Measurements from ENCODE around the gene ARHGEF18. TPM values are rescaled to one million over a fixed set of nuclear protein-coding genes. Genes with fewer than 3 reads are reported as not detected.
"Not testable (repeated sequence)": the region's sequence is repeated elsewhere in the genome, so short reads cannot be mapped to it uniquely, and the experiment has no call there.

Gene ARHGEF18
- polyA plus RNA-seq, 1 experiment, result 12.7 TPM

GRCh38 chr19:7337380-7338194 is 11.2 kb upstream of the ARHGEF18 start:
- CTCF ChIA-PET, result interaction anchor here (0.6 to 5.2 kb wide), 6 partner anchors 174 to 238 kb away, joined by 3 to 83 read pairs (median 6); no protein-coding TSS in a partner anchor
- POLR2A ChIA-PET, result no interaction called here
- TF ChIP-seq CTCF (IDR thresholded peaks at IDR 0.05; ENCODE audit: insufficient read depth, low read depth, low read length), result no peak

GRCh38 chr19:7340959-7341837 is 7.5 kb upstream of the ARHGEF18 start:
- ChIA-PET CTCF (interaction anchor here (0.7 to 5.2 kb wide), 22 partner anchors 9 to 340 kb away, joined by 3 to 83 read pairs (median 4); partner anchors contain the start of gene TRAPPC5), POLR2A (no interaction called here)
- peak; percentile 7 for DNase-seq (ENCODE audit: low read depth)
- Histone ChIP-seq H3K27me3 (ENCODE audit: control insufficient read depth, insufficient read depth, low read length) (no peaks in the 10 kb centered on the region; the same call in none of the 2 replicates), H3K36me3 (ENCODE audit: control insufficient read depth, insufficient read depth, low read length) (no peaks in the 10 kb centered on the region), H3K4me3 (ENCODE audit: low read depth, low read length) (no peak overlapping the region)
- peak; percentile 92 for TF ChIP-seq CTCF (IDR thresholded peaks at IDR 0.05; ENCODE audit: insufficient read depth, low read depth, low read length)

More at GRCh38 chr19:7337380-7338194, 11.2 kb upstream of the ARHGEF18 start:
- Histone ChIP-seq H3K27me3 (ENCODE audit: control insufficient read depth, insufficient read depth, low read length) (no peaks in the 10 kb centered on the region; the same call in 1 of the 2 replicates), H3K4me3 (ENCODE audit: low read depth, low read length) (no peak overlapping the region), H3K36me3 (ENCODE audit: control insufficient read depth, insufficient read depth, low read length) (no peaks in the 10 kb centered on the region)
- no peak for DNase-seq (ENCODE audit: low read depth)

- TF ChIP-seq CTCF (IDR thresholded peaks at IDR 0.05; ENCODE audit: insufficient read depth, low read depth, low read length), result no peak
- Histone ChIP-seq H3K36me3 (ENCODE audit: control insufficient read depth, insufficient read depth, low read length) (no peaks in the 10 kb centered on the region), H3K4me3 (ENCODE audit: low read depth, low read length) (no peak overlapping the region), H3K27me3 (ENCODE audit: control insufficient read depth, insufficient read depth, low read length) (no peaks in the 10 kb centered on the region; the same call in none of the 2 replicates)
- ChIA-PET POLR2A (no interaction called here), CTCF (interaction anchor here (1.2 to 5.2 kb wide), 8 partner anchors 9 to 339 kb away, joined by 3 to 83 read pairs (median 8); partner anchors contain the start of gene TRAPPC5)
- no peak for DNase-seq (ENCODE audit: low read depth)
These were observed 6.6 kb upstream of the ARHGEF18 start for GRCh38 chr19:7342143-7342542.

- TF ChIP-seq CTCF (IDR thresholded peaks at IDR 0.05; ENCODE audit: insufficient read depth, low read depth, low read length), result no peak
- no peaks in the 10 kb centered on the region; the same call in none of the 2 replicates for H3K27me3 ChIP-seq (ENCODE audit: control insufficient read depth, insufficient read depth, low read length)
- CTCF ChIA-PET, result interaction anchor here (1.6 kb wide), 1 partner anchor 198 kb away, joined by 6 read pairs; no protein-coding TSS in a partner anchor
These were observed 2.2 kb upstream of the ARHGEF18 start for GRCh38 chr19:7346488-7346971.

GRCh38 chr19:7346997-7347396 is 1.7 kb upstream of the ARHGEF18 start:
- H3K27me3 ChIP-seq (ENCODE audit: control insufficient read depth, insufficient read depth, low read length); CTCF ChIA-PET; DNase-seq (ENCODE audit: low read depth); H3K4me3 ChIP-seq (ENCODE audit: low read depth, low read length); POLR2A ChIA-PET; H3K36me3 ChIP-seq (ENCODE audit: control insufficient read depth, insufficient read depth, low read length): not testable (repeated sequence)

More at GRCh38 chr19:7346488-7346971, 2.2 kb upstream of the ARHGEF18 start:
- H3K4me3 ChIP-seq (ENCODE audit: low read depth, low read length), result no peak overlapping the region
- POLR2A ChIA-PET, result no interaction called here
- H3K36me3 ChIP-seq (ENCODE audit: control insufficient read depth, insufficient read depth, low read length), result no peaks in the 10 kb centered on the region
- DNase-seq (ENCODE audit: low read depth), result no peak

All from BJ (cell line).